ENCODE data around the gene HDAC9.

HDAC9 gene

DNA sequence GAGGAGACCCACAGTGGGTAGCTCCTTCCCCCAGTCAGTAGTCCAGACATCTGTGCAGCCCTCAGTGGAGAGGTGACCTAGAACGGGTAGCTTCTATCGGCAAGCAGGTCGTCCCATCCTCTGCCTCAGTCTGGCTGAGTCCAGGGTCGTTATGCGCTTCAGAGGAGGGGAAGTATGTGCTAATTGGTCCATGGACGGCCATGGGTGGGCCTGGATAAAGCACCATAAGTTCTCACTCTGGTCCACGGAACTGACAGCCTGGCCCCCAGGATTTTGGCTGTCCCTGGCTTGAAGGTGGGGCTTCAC is 78.6 kb downstream of the HDAC9 start:
- ATAC-seq (ENCODE audit: insufficient read depth, low read depth) (no peak), DNase-seq (no peak)
- Histone ChIP-seq H3K9ac (ENCODE audit: low read depth, low read length) (no peak overlapping the region), H3K27me3 (ENCODE audit: insufficient read depth, low read length, poor library complexity) (no peaks in the 10 kb centered on the region), H4K20me1 (ENCODE audit: insufficient read depth, low read length) (no peaks in the 10 kb centered on the region), H3K36me3 (ENCODE audit: insufficient read depth, low read length) (no peaks in the 10 kb centered on the region), H3K4me3 (ENCODE audit: low read depth in 1 of 2, low read length in 2 of 2) (no peak overlapping the region), H3K4me2 (ENCODE audit: insufficient read depth, low read length) (no peak overlapping the region), H3K79me2 (ENCODE audit: insufficient read depth, low read length) (no peaks in the 10 kb centered on the region), H3K9me3 (ENCODE audit: insufficient read depth, low read length, severe bottlenecking) (no peaks in the 10 kb centered on the region), H2AFZ (ENCODE audit: low read depth, low read length) (no peak overlapping the region), H3K27ac (ENCODE audit: low read length) (no peak overlapping the region), H3K4me1 (ENCODE audit: insufficient read depth, low read length) (no peaks in the 10 kb centered on the region)
- TF ChIP-seq, protein P1, sequence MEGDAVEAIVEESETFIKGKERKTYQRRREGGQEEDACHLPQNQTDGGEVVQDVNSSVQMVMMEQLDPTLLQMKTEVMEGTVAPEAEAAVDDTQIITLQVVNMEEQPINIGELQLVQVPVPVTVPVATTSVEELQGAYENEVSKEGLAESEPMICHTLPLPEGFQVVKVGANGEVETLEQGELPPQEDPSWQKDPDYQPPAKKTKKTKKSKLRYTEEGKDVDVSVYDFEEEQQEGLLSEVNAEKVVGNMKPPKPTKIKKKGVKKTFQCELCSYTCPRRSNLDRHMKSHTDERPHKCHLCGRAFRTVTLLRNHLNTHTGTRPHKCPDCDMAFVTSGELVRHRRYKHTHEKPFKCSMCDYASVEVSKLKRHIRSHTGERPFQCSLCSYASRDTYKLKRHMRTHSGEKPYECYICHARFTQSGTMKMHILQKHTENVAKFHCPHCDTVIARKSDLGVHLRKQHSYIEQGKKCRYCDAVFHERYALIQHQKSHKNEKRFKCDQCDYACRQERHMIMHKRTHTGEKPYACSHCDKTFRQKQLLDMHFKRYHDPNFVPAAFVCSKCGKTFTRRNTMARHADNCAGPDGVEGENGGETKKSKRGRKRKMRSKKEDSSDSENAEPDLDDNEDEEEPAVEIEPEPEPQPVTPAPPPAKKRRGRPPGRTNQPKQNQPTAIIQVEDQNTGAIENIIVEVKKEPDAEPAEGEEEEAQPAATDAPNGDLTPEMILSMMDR (IDR thresholded peaks at IDR 0.05; ENCODE audit: borderline replicate concordance, extremely low read depth, low read length, poor library complexity, severe bottlenecking), result no peak
- TF ChIP-seq EZH2 (IDR thresholded peaks at IDR 0.05; ENCODE audit: borderline replicate concordance, low read depth, low read length, severe bottlenecking), result no peak

GRCh38 chr7:18574676-18575075 is 79.1 kb downstream of the HDAC9 start:
- Histone ChIP-seq H3K27ac (ENCODE audit: low read length) (no peak overlapping the region), H3K4me3 (ENCODE audit: low read depth in 1 of 2, low read length in 2 of 2) (no peak overlapping the region), H3K4me1 (ENCODE audit: insufficient read depth, low read length) (no peaks in the 10 kb centered on the region), H4K20me1 (ENCODE audit: insufficient read depth, low read length) (no peaks in the 10 kb centered on the region), H3K4me2 (ENCODE audit: insufficient read depth, low read length) (no peak overlapping the region), H3K9ac (ENCODE audit: low read depth, low read length) (no peak overlapping the region), H3K9me3 (ENCODE audit: insufficient read depth, low read length, severe bottlenecking) (no peaks in the 10 kb centered on the region), H3K36me3 (ENCODE audit: insufficient read depth, low read length) (no peaks in the 10 kb centered on the region), H2AFZ (ENCODE audit: low read depth, low read length) (no peak overlapping the region), H3K79me2 (ENCODE audit: insufficient read depth, low read length) (no peaks in the 10 kb centered on the region), H3K27me3 (ENCODE audit: insufficient read depth, low read length, poor library complexity) (no peaks in the 10 kb centered on the region)
- TF ChIP-seq, protein P1 (IDR thresholded peaks at IDR 0.05; ENCODE audit: borderline replicate concordance, extremely low read depth, low read length, poor library complexity, severe bottlenecking), result no peak
- no peak for TF ChIP-seq EZH2 (IDR thresholded peaks at IDR 0.05; ENCODE audit: borderline replicate concordance, low read depth, low read length, severe bottlenecking)
- ATAC-seq (ENCODE audit: insufficient read depth, low read depth) (no peak), DNase-seq (no peak)

DNA sequence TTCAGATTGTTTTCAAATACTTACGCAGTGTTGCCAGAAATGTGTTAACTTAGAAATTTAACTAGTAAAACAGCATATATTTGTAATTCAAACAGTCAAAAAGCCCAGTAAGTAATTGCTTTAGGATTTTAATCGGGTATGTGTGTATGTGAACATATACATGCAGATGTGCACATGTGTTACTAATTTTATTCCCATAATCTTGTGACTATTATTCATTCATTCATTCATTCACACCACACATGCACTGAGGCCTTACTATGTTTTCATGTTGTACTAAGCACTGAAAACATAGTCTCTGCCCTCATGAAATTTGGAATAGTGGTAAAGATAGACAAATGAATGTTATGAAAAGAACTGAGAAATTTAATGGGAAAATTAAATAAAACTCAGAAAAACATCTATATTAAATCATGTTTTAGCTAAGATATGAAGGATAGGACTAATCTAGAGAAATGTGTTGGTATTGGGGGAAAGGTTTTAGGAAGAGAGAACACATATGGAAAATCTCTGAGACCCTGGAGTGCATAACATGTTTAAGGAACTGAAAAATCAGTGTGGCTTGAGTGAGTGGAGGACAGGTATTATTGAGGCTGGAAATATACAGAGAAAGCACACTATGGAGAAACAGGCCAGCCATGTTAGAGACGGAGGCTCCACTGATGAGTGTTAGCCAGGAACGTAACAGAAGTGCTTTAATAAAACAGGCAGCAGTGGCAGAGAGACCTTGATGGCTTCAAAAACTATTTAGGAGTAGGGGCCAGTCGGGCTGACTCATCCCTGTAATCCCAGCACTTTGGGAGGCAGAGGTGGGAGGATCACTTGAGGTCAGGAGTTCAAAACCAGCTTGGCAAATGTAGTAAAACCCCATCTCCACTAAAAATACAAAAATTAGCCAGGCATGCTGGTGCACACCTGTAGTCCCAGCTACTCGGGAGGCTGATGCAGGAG is 80.3 kb downstream of the HDAC9 start:
- no peak overlapping the region for H3K27ac ChIP-seq (ENCODE audit: low read length)
- no peaks in the 10 kb centered on the region for H3K79me2 ChIP-seq (ENCODE audit: insufficient read depth, low read length)
- DNase-seq, result no peak
- no peaks in the 10 kb centered on the region for H3K4me1 ChIP-seq (ENCODE audit: insufficient read depth, low read length)
- H3K9me3 ChIP-seq (ENCODE audit: insufficient read depth, low read length, severe bottlenecking), result no peaks in the 10 kb centered on the region
- H2AFZ ChIP-seq (ENCODE audit: low read depth, low read length), result no peak overlapping the region
- H3K36me3 ChIP-seq (ENCODE audit: insufficient read depth, low read length), result no peaks in the 10 kb centered on the region
- TF ChIP-seq, protein P1 (IDR thresholded peaks at IDR 0.05; ENCODE audit: borderline replicate concordance, extremely low read depth, low read length, poor library complexity, severe bottlenecking), result no peak
- no peak for TF ChIP-seq EZH2 (IDR thresholded peaks at IDR 0.05; ENCODE audit: borderline replicate concordance, low read depth, low read length, severe bottlenecking)
- H3K9ac ChIP-seq (ENCODE audit: low read depth, low read length), result no peak overlapping the region
- no peak overlapping the region for H3K4me3 ChIP-seq (ENCODE audit: low read depth in 1 of 2, low read length in 2 of 2)
- ATAC-seq (ENCODE audit: insufficient read depth, low read depth), result no peak
- no peak overlapping the region for H3K4me2 ChIP-seq (ENCODE audit: insufficient read depth, low read length)
- H3K27me3 ChIP-seq (ENCODE audit: insufficient read depth, low read length, poor library complexity), result no peaks in the 10 kb centered on the region
- no peaks in the 10 kb centered on the region for H4K20me1 ChIP-seq (ENCODE audit: insufficient read depth, low read length)

Measured in DND-41 (cell line).